ENCODE data around the gene ATP8B1. TPM values are rescaled to one million over a fixed set of nuclear protein-coding genes. Genes with fewer than 3 reads are reported as not detected.

Gene ATP8B1
- total and polyA plus RNA-seq, 11 donors, result 3.0 to 12.8 (median 6.2) TPM

DNA sequence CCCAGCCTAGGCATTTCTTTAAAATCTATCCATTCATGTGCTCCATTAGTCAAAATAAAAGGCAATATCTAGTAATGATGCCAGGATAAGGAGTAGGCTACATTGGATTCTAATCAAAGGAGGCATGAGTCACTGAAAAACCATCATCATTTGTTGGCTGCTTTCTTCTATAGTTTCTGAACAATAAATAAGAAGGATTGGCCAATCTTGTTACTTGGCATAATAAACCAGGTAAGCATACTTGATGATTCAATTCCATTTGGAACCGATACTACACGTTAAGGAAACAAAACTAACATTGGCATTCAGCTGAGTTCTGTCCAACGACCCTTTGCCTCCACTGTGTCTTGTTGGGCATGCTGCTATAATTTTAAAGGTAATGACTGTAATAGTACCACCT lies 27.2 kb downstream of the ATP8B1 start:
- 85 to 89% (median 88%) methylated on average over 3 of the region's 3 CpGs for WGBS, 4 donors
- no peak for DNase-seq
- Histone ChIP-seq H3K36me3 (no peaks in the 10 kb centered on the region), H3K27me3 (no peaks in the 10 kb centered on the region), H3K4me3 (no peak overlapping the region), H3K9me3 (no peaks in the 10 kb centered on the region), H3K27ac (peak overlapping the region in 10 of 12 donors; percentile 11 to 72 (median 56)), H3K4me1 (peaks cover 0 to 78% (median 49%) of the 10 kb centered on the region in 12 donors)
- ATAC-seq, result no peak
- intact Hi-C loops (cut with DNase I), result no loop called here
- TF ChIP-seq POLR2A (IDR thresholded peaks at IDR 0.05), result no peak
- TF ChIP-seq, protein P1, sequence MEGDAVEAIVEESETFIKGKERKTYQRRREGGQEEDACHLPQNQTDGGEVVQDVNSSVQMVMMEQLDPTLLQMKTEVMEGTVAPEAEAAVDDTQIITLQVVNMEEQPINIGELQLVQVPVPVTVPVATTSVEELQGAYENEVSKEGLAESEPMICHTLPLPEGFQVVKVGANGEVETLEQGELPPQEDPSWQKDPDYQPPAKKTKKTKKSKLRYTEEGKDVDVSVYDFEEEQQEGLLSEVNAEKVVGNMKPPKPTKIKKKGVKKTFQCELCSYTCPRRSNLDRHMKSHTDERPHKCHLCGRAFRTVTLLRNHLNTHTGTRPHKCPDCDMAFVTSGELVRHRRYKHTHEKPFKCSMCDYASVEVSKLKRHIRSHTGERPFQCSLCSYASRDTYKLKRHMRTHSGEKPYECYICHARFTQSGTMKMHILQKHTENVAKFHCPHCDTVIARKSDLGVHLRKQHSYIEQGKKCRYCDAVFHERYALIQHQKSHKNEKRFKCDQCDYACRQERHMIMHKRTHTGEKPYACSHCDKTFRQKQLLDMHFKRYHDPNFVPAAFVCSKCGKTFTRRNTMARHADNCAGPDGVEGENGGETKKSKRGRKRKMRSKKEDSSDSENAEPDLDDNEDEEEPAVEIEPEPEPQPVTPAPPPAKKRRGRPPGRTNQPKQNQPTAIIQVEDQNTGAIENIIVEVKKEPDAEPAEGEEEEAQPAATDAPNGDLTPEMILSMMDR (IDR thresholded peaks at IDR 0.05), result no peak

- ATAC-seq, result no peak
- DNase-seq, result no peak
- TF ChIP-seq, protein P1 (IDR thresholded peaks at IDR 0.05), result no peak
- TF ChIP-seq POLR2A (IDR thresholded peaks at IDR 0.05), result no peak
- Histone ChIP-seq H3K4me1 (peaks cover 7 to 85% (median 59%) of the 10 kb centered on the region in 12 donors), H3K36me3 (no peaks in the 10 kb centered on the region), H3K9me3 (no peaks in the 10 kb centered on the region), H3K27me3 (no peaks in the 10 kb centered on the region), H3K27ac (peak overlapping the region in 1 of 12 donors; percentile 82), H3K4me3 (no peak overlapping the region)
- 83 to 89% (median 88%) methylated on average over 9 of the region's 9 CpGs for WGBS, 4 donors
- intact Hi-C loops (cut with DNase I), result no loop called here
These were observed 30.7 kb downstream of the ATP8B1 start for GRCh38 chr18:57772387-57772799.

- H3K36me3 ChIP-seq, result no peaks in the 10 kb centered on the region
- H3K9me3 ChIP-seq, result no peaks in the 10 kb centered on the region
- peak overlapping the region in 11 of 12 donors; percentile 1 to 82 (median 43) for H3K27ac ChIP-seq
- intact Hi-C loops (cut with DNase I), result no loop called here
- no peaks in the 10 kb centered on the region for H3K27me3 ChIP-seq
- TF ChIP-seq POLR2A (IDR thresholded peaks at IDR 0.05), result no peak
- TF ChIP-seq, protein P1 (IDR thresholded peaks at IDR 0.05), result no peak
- H3K4me3 ChIP-seq, result no peak overlapping the region
- WGBS, 4 donors, result 83 to 92% (median 86%) methylated on average over 3 of the region's 3 CpGs
- no peak for DNase-seq
- H3K4me1 ChIP-seq, result peaks cover 7 to 87% (median 61%) of the 10 kb centered on the region in 12 donors
- ATAC-seq, result no peak
These were observed 31.5 kb downstream of the ATP8B1 start for GRCh38 chr18:57771626-57772025.

- DNase-seq (no peak), ATAC-seq (peak in 2 of 4 donors; percentile 48 to 68)
- H3K36me3 ChIP-seq, result no peaks in the 10 kb centered on the region
- no peaks in the 10 kb centered on the region for H3K9me3 ChIP-seq
- H3K27ac ChIP-seq, result peak overlapping the region in 11 of 12 donors; percentile 1 to 82 (median 43)
- no peaks in the 10 kb centered on the region for H3K27me3 ChIP-seq
- peaks cover 7 to 83% (median 56%) of the 10 kb centered on the region in 12 donors for H3K4me1 ChIP-seq
- intact Hi-C loops (cut with DNase I), result no loop called here
- no peak overlapping the region for H3K4me3 ChIP-seq
- TF ChIP-seq POLR2A (IDR thresholded peaks at IDR 0.05), result no peak
- TF ChIP-seq, protein P1 (IDR thresholded peaks at IDR 0.05), result no peak
- 53 to 71% (median 60%) methylated on average over 3 of the region's 3 CpGs for WGBS, 4 donors
These were observed 31.9 kb downstream of the ATP8B1 start for GRCh38 chr18:57771193-57771592.
